ENCODE data around the gene KIZ. TPM values are rescaled to one million over a fixed set of nuclear protein-coding genes. Genes with fewer than 3 reads are reported as not detected.
"Not testable (repeated sequence)": the region's sequence is repeated elsewhere in the genome, so short reads cannot be mapped to it uniquely, and the experiment has no call there.

The KIZ gene
- total RNA-seq, 1 experiment from 2014 or later = 17.6 TPM

- BruUV-seq (replicated peaks) = no TSS peak
- H3K4me2 ChIP-seq (ENCODE audit: low read length) = no peak overlapping the region
- TF ChIP-seq FOSL1 (IDR thresholded peaks at IDR 0.05; ENCODE audit: low read depth) = no peak
- TF ChIP-seq ZBTB33 (IDR thresholded peaks at IDR 0.05; ENCODE audit: extremely low read depth, insufficient replicate concordance, low read length) = no peak
- no peak for TF ChIP-seq SRF (IDR thresholded peaks at IDR 0.05; ENCODE audit: low read depth)
- no peak for TF ChIP-seq TCF7L2 (IDR thresholded peaks at IDR 0.05; ENCODE audit: borderline replicate concordance, extremely low read depth, insufficient read depth, insufficient read length)
- TF ChIP-seq POLR2AphosphoS5 (IDR thresholded peaks at IDR 0.05; ENCODE audit: low read depth, low read length) = no peak
- no peak for TF ChIP-seq ZFX (IDR thresholded peaks at IDR 0.05)
- TF ChIP-seq CEBPB (IDR thresholded peaks at IDR 0.05; ENCODE audit: low read depth) = no peak
- TF ChIP-seq CTCF (IDR thresholded peaks at IDR 0.05 in 2 of 3, conservative IDR thresholded peaks at IDR 0.05 in 1 of 3; ENCODE audit: borderline replicate concordance in 1 of 3, insufficient read depth in 1 of 3, low read depth in 2 of 3, low read length in 2 of 3) = no peak
- no peak for TF ChIP-seq YY1 (IDR thresholded peaks at IDR 0.05; ENCODE audit: extremely low read depth, insufficient replicate concordance, low read depth, low read length)
- TF ChIP-seq REST (IDR thresholded peaks at IDR 0.05; ENCODE audit: low read depth) = no peak
- TF ChIP-seq JUND (IDR thresholded peaks at IDR 0.05) = no peak
- ChIA-PET CTCF (no interaction called here), RAD21 (ENCODE audit: low non-redundant PET in 1 of 2, low total read pairs in 2 of 2, uncharacterized antibody in 2 of 2, unreplicated experiment in 2 of 2) (no interaction called here), POLR2A (no interaction called here)
- H3K4me3 ChIP-seq (replicated peaks in 1 of 2; ENCODE audit: low read depth in 1 of 2, low read length in 2 of 2) = no peak overlapping the region
- no peak overlapping the region for H3K27ac ChIP-seq (ENCODE audit: low read depth, low read length)
- H3K36me3 ChIP-seq (ENCODE audit: control insufficient read depth in 1 of 2, insufficient read depth in 2 of 2, low read length in 2 of 2) = no peaks in the 10 kb centered on the region; a peak in 1 of 4 replicates
- intact Hi-C loops (cut with micrococcal nuclease) = no loop called here
- H3K79me2 ChIP-seq (ENCODE audit: insufficient read depth, low read length) = no peaks in the 10 kb centered on the region
- no peak overlapping the region for H2AFZ ChIP-seq (ENCODE audit: low read depth, low read length, poor library complexity, severe bottlenecking)
- no peaks in the 10 kb centered on the region for H3K4me1 ChIP-seq (ENCODE audit: control insufficient read depth in 1 of 2, insufficient read depth in 2 of 2, low read length in 2 of 2)
- H3K9me3 ChIP-seq (ENCODE audit: control insufficient read depth in 1 of 2, insufficient read depth in 1 of 2, low read depth in 1 of 2, low read length in 2 of 2) = no peaks in the 10 kb centered on the region
- H4K20me1 ChIP-seq (ENCODE audit: insufficient read depth) = no peaks in the 10 kb centered on the region
- H3K9me2 ChIP-seq (ENCODE audit: insufficient read depth) = no peaks in the 10 kb centered on the region
- no peak overlapping the region for H3K9ac ChIP-seq (ENCODE audit: low read length)
- ATAC-seq = no peak
- no peak for DNase-seq (ENCODE audit: low read depth, low spot score)
- no peaks in the 10 kb centered on the region for H3K27me3 ChIP-seq (ENCODE audit: insufficient read depth, low read length)
Measured at GRCh38 chr20:21167261-21167660, 41.4 kb downstream of the KIZ start.

- H2AFZ ChIP-seq (ENCODE audit: low read depth, low read length, poor library complexity, severe bottlenecking); intact Hi-C loops (cut with micrococcal nuclease); H4K20me1 ChIP-seq (ENCODE audit: insufficient read depth); BruUV-seq (replicated peaks); H3K4me2 ChIP-seq (ENCODE audit: low read length); H3K79me2 ChIP-seq (ENCODE audit: insufficient read depth, low read length); H3K36me3 ChIP-seq (ENCODE audit: control insufficient read depth in 1 of 2, insufficient read depth in 2 of 2, low read length in 2 of 2); H3K27me3 ChIP-seq (ENCODE audit: insufficient read depth, low read length); H3K9me2 ChIP-seq (ENCODE audit: insufficient read depth); ATAC-seq; H3K9me3 ChIP-seq (ENCODE audit: control insufficient read depth in 1 of 2, insufficient read depth in 1 of 2, low read depth in 1 of 2, low read length in 2 of 2); H3K4me1 ChIP-seq (ENCODE audit: control insufficient read depth in 1 of 2, insufficient read depth in 2 of 2, low read length in 2 of 2); H3K4me3 ChIP-seq (replicated peaks in 1 of 2; ENCODE audit: low read depth in 1 of 2, low read length in 2 of 2); POLR2A ChIA-PET; DNase-seq (ENCODE audit: low read depth, low spot score); RAD21 ChIA-PET (ENCODE audit: low non-redundant PET in 1 of 2, low total read pairs in 2 of 2, uncharacterized antibody in 2 of 2, unreplicated experiment in 2 of 2); H3K27ac ChIP-seq (ENCODE audit: low read depth, low read length); CTCF ChIA-PET; H3K9ac ChIP-seq (ENCODE audit: low read length): not testable (repeated sequence)
Measured at GRCh38 chr20:21168061-21168460, 42.2 kb downstream of the KIZ start.
